H7 (cell line): ENCODE results near the gene AEN. TPM values are rescaled to one million over a fixed set of nuclear protein-coding genes. Genes with fewer than 3 reads are reported as not detected.

Experiments used
- DNase-seq: peaks from one replicate; pipeline ENCODE4 v3.0.0; 2012
- H3K27me3 ChIP-seq: 2 replicates; pipeline ENCODE4 v1.6.0; 2011; ENCODE audit warnings: mild to moderate bottlenecking, low read length; ENCODE audit not compliant: control insufficient read depth, insufficient read depth
- H3K36me3 ChIP-seq: replicated peaks from 2 replicates; pipeline ENCODE4 v1.5.1; 2011; ENCODE audit warnings: low read length; ENCODE audit not compliant: control insufficient read depth, insufficient read depth
- H3K4me3 ChIP-seq: 2 replicates; pipeline ENCODE4 v1.5.1; 2011; ENCODE audit warnings: low read depth, mild to moderate bottlenecking, control low read depth, low read length, moderate library complexity; ENCODE audit not compliant: insufficient read depth
- total RNA-seq: library from RNA; depleted of rRNA; stranded (reverse); fragments of >200 nt; shearing (Covaris generic); gene quantifications from 2 replicates; pipeline ENCODE4 v1.2.3, GENCODE V29; 2014

The AEN gene
- total RNA-seq, 1 experiment from 2014 or later = 64.8 TPM

DNA sequence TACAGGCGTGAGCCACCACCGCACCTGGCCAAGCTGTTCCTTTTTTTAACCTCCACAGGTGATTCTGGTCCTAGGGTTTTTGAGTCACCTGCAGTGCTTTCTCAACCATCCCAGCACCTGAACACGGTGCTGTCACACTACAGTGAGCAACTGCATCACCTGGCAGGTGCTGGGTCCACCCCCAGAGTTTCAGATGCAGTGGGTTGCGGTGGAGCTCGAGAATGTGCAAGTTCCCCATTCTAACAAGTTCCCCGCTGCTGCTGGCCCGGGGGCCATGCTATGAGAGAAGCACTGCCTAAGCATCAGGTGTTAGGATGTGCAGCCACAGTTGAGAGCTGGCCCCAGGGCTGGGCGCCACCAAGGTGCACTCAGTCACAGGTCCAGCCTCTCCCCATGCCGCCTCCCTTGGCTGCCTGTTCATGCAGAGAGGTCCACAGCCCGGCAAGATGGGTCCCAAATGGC lies 35.7 kb downstream of the AEN start:
- H3K27me3 ChIP-seq = no peaks in the 10 kb centered on the region
- H3K4me3 ChIP-seq = no peak overlapping the region
- no peaks in the 10 kb centered on the region for H3K36me3 ChIP-seq
- DNase-seq = no peak

- Histone ChIP-seq H3K27me3 (no peaks in the 10 kb centered on the region), H3K36me3 (no peaks in the 10 kb centered on the region), H3K4me3 (no peak overlapping the region)
- DNase-seq = peak; percentile 88
These were observed 36.4 kb downstream of the AEN start for GRCh38 chr15:88657326-88658069.

- no peak for DNase-seq
- Histone ChIP-seq H3K4me3 (no peak overlapping the region), H3K27me3 (no peaks in the 10 kb centered on the region), H3K36me3 (no peaks in the 10 kb centered on the region)
These were observed 37.2 kb downstream of the AEN start for GRCh38 chr15:88658070-88658965.

DNA sequence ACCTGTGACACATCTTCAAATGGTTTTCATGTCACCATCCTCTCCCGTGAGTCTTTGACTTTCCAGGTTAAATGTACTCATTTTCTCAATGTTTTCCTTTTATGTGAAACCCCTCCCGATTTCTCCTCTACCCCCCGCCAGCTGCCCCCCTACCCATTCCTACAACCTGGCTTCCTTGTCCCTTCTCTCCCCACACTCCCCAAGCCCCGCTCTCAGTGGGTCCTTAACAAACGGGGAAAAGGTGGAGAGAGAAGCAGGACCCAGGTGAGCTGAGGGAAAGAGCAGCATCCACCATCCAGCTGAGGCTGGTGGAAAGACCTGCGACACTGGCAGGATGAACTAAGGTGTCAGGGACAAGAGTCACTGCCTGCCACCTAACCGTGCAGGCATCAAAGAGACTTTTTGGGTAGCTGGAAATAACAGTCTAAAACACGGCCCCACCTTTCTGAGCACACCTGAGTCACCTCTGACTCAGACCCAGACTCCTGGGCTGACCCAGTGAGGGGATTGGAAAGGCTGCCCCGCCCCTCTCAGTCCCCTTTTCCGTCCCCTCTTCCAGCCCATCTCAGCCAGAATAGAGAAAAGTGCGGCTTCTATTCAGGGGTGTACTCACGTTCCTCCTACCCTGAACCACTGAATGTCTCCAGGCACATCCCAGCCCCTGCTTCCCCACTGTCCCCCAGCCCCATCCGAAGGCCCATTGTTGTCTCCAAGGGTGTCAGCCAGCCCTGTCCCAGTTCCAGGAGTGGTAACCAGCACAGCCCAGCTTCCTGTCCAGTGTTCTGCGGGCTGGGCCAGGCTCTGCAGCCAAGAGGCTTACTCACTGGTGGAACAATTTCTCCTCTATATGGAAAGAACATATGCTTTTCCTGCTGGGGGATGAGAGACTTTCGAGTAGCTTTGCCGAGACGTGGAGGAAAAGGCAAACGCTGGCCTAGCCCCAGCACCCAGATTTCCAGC lies 38.1 kb downstream of the AEN start:
- DNase-seq = no peak

GRCh38 chr15:88661041-88661700 lies 40.0 kb downstream of the AEN start:
- Histone ChIP-seq H3K36me3 (no peaks in the 10 kb centered on the region), H3K4me3 (no peak overlapping the region), H3K27me3 (no peaks in the 10 kb centered on the region)
- DNase-seq = no peak

More for the DNA sequence above, 38.1 kb downstream of the AEN start:
- Histone ChIP-seq H3K27me3 (no peaks in the 10 kb centered on the region), H3K36me3 (no peaks in the 10 kb centered on the region), H3K4me3 (no peak overlapping the region)

- H3K4me3 ChIP-seq = no peak overlapping the region
- H3K36me3 ChIP-seq = no peaks in the 10 kb centered on the region
- no peaks in the 10 kb centered on the region for H3K27me3 ChIP-seq
- no peak for DNase-seq
These were observed 40.8 kb downstream of the AEN start for GRCh38 chr15:88661761-88662556.

DNA sequence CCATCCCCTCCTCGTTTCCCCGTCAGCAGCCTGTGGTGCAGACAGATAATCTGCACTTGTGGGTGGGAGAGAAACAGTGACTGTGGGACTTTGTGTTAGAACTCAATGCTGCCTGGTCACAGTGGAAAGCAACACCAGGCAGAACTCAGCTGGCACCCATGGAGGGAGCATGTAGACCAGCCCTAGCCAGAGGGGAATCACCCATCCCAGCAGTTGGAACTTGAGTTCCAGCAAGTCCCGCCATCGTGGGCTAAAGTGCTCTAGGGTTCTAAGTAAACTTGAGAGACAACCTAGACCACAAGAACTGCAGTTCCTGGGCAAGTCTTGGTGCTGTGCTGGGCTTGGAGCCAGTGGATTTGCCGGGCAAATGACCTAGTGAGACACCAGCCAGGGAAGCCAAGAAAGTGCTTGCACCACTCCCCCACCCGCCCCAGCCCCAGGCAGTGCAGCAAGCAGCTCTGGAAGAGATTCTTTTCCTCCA lies 42.0 kb downstream of the AEN start:
- no peak for DNase-seq
- Histone ChIP-seq H3K36me3 (no peaks in the 10 kb centered on the region), H3K27me3 (no peaks in the 10 kb centered on the region), H3K4me3 (no peak overlapping the region)

DNA sequence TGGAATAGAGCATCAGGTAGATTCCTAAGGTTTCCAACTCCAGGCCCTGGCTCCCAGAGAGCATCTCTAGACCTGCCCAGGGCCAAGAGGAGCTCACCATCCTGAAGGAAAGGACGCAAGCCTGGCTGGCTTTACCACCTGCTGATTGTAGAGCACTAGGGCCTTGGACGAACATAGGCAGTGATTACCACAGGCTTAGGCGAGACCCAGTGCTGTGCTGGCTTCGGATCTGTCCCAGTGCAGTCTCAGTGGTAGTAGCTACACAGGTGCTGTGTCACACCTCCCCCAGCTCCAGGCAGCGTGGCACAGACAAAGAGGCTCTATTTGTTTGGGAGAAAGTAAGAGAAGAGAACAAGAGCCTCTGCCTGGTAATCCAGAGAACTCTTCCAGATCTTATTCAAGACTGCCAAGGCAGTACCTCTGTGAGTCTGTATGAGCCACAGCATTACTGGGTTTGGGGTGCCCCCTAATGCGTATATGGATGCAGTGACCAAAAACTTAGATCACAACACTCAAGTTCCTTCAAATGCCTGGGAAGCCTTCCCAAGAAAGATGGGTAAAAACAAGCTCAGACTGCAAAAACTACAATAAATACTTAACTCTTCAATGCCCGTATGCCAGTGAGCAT lies 43.1 kb downstream of the AEN start:
- Histone ChIP-seq H3K36me3 (no peaks in the 10 kb centered on the region), H3K27me3 (no peaks in the 10 kb centered on the region), H3K4me3 (no peak overlapping the region)
- DNase-seq = no peak

DNA sequence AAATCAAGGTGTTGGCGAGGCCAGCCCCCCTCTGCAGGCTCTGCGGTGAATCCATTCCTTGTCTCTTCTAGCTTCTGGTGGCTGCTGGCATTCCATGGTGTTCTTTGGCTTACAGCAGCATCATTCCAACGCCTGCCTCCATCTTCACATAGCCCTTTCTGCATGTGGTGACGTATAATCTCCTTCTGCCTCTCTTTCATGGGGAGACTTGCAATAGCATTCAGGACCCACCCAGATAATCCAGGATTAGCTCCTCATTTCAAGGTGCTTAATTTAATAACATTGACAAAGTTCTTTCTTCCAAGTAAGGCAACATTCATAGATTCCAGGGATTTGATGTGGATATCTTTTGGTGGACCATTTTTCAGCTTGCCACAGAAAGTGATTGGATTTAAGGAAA lies 53.5 kb downstream of the AEN start:
- Histone ChIP-seq H3K4me3 (no peak overlapping the region), H3K36me3 (no peaks in the 10 kb centered on the region), H3K27me3 (no peaks in the 10 kb centered on the region)
- no peak for DNase-seq

DNA sequence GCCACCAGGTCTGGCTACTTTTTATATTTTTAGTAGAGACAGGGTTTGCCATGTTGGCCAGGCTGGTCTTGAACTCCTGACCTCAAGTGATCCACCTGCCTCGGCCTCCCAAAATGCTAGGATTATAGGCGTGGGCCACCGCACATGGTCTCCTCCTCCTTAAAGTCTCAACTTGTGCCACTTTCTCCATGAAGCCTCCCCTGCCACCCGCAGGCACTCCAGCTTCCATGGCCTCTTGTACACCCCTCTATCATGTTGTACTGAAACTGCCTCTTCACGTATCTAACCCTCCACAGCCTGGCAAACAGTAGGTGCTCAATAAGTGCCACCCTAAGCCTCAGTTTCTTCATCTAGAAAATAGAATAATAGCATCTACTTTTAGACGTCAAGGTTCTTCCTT lies 57.6 kb downstream of the AEN start:
- no peaks in the 10 kb centered on the region for H3K27me3 ChIP-seq
- DNase-seq = no peak
- H3K36me3 ChIP-seq = no peaks in the 10 kb centered on the region
- no peak overlapping the region for H3K4me3 ChIP-seq

- no peaks in the 10 kb centered on the region for H3K36me3 ChIP-seq
- H3K27me3 ChIP-seq = no peaks in the 10 kb centered on the region
- no peak overlapping the region for H3K4me3 ChIP-seq
- DNase-seq = no peak
These were observed 59.3 kb downstream of the AEN start for GRCh38 chr15:88680241-88681001.

- Histone ChIP-seq H3K36me3 (no peaks in the 10 kb centered on the region), H3K4me3 (no peak overlapping the region), H3K27me3 (no peaks in the 10 kb centered on the region)
- DNase-seq = peak; percentile 51
These were observed 60.6 kb downstream of the AEN start for GRCh38 chr15:88681610-88682221.
